HEK293 (cell line): ENCODE measurements around the gene NISCH.

Experiments used
- CTCF ChIA-PET: fragments of 350-600 bp; formaldehyde crosslinking; extraction: SDS; loops from one replicate; lab custom pipeline; 2021; ENCODE audit warnings: antibody characterized with exemption; lab: Yijun Ruan, JAX
- POLR2A ChIA-PET: fragments of 300-600 bp; formaldehyde crosslinking; extraction: SDS; loops from one replicate; lab custom pipeline; 2020; ENCODE audit warnings: antibody characterized with exemption, inconsistent platforms; lab: Yijun Ruan, JAX
- H3K27ac ChIP-seq: fragments of 200-500 bp; sonication (Bioruptor generic); 2 replicates; pipeline ENCODE4 v1.5.1; 2014; ENCODE audit warnings: low read depth, low read length, control low read depth, inconsistent platforms; ENCODE audit errors: extremely low read depth
- H3K36me3 ChIP-seq, 2 experiments: fragments of 200-500 bp in 1 of 2; sonication (Bioruptor generic) in 1 of 2; 1 replicate in 1 of 2; 2 replicates in 1 of 2; pipeline ENCODE4 v1.5.1; 2014 to 2017; ENCODE audit warnings: inconsistent platforms in 2 of 2, low read length in 2 of 2; ENCODE audit not compliant: control insufficient read depth in 2 of 2, insufficient read depth in 1 of 2
- H3K4me1 ChIP-seq: fragments of 200-500 bp; sonication (Bioruptor generic); 2 replicates; pipeline ENCODE4 v1.5.1; 2014; ENCODE audit warnings: mild to moderate bottlenecking, low read length, inconsistent platforms; ENCODE audit not compliant: control insufficient read depth, insufficient read depth
- H3K4me3 ChIP-seq: 2 replicates; pipeline ENCODE4 v1.5.1; 2011; ENCODE audit warnings: low read depth, mild to moderate bottlenecking, control low read depth, low read length, moderate library complexity
- H3K9me3 ChIP-seq: fragments of 200-500 bp; sonication (Bioruptor generic); 2 replicates; pipeline ENCODE4 v1.5.1; 2014; ENCODE audit warnings: low read depth, low read length, inconsistent platforms; ENCODE audit not compliant: control insufficient read depth, insufficient read depth
- ELK4 ChIP-seq: IDR thresholded peaks from 2 replicates; pipeline ENCODE4 v1.6.1; 2011; ENCODE audit warnings: mild to moderate bottlenecking, low read depth, low read length, borderline replicate concordance
- KLF1 ChIP-seq: fragments of 450-650 bp; formaldehyde crosslinking; IDR thresholded peaks from 2 replicates; pipeline ENCODE4 v1.5.1; 2016; ENCODE audit warnings: missing biosample characterization, missing genetic modification characterization
- KLF8 ChIP-seq: fragments of 450-650 bp; formaldehyde crosslinking; IDR thresholded peaks from 2 replicates; pipeline ENCODE4 v1.5.1; 2016; ENCODE audit warnings: missing biosample characterization, missing genetic modification characterization
- PRDM1 ChIP-seq: fragments of 450-650 bp; formaldehyde crosslinking; IDR thresholded peaks from 2 replicates; pipeline ENCODE4; 2016; ENCODE audit warnings: missing biosample characterization, missing genetic modification characterization
- SCRT1 ChIP-seq: fragments of 450-650 bp; formaldehyde crosslinking; IDR thresholded peaks from 2 replicates; pipeline ENCODE4 v1.5.1; 2016; ENCODE audit warnings: missing biosample characterization, missing genetic modification characterization, borderline replicate concordance
- ZBTB21 ChIP-seq: fragments of 450-650 bp; formaldehyde crosslinking; IDR thresholded peaks from 2 replicates; pipeline ENCODE4 v1.5.1; 2017; ENCODE audit warnings: missing biosample characterization, missing genetic modification characterization
- ZFP37 ChIP-seq: fragments of 450-650 bp; formaldehyde crosslinking; IDR thresholded peaks from 2 replicates; pipeline ENCODE4 v1.5.1; 2016; ENCODE audit warnings: missing biosample characterization, missing genetic modification characterization
- ZIC2 ChIP-seq: fragments of 450-650 bp; formaldehyde crosslinking; IDR thresholded peaks from 2 replicates; pipeline ENCODE4 v1.5.1; 2016; ENCODE audit warnings: missing biosample characterization, missing genetic modification characterization
- ZNF146 ChIP-seq: fragments of 450-650 bp; formaldehyde crosslinking; IDR thresholded peaks from 2 replicates; pipeline ENCODE4 v1.5.1; 2016; ENCODE audit warnings: missing biosample characterization, missing genetic modification characterization
- ZNF184 ChIP-seq: fragments of 450-650 bp; IDR thresholded peaks from 2 replicates; pipeline ENCODE4 v1.5.1; 2018; ENCODE audit warnings: missing biosample characterization, mild to moderate bottlenecking, missing genetic modification characterization
- ZNF266 ChIP-seq: fragments of 450-650 bp; formaldehyde crosslinking; IDR thresholded peaks from 2 replicates; pipeline ENCODE4 v1.5.1; 2016; ENCODE audit warnings: missing biosample characterization, missing genetic modification characterization, low read depth
- ZNF404 ChIP-seq: fragments of 450-650 bp; formaldehyde crosslinking; IDR thresholded peaks from 2 replicates; pipeline ENCODE4 v1.5.1; 2017; ENCODE audit warnings: missing biosample characterization, missing genetic modification characterization
- ZNF416 ChIP-seq: fragments of 450-650 bp; formaldehyde crosslinking; IDR thresholded peaks from 2 replicates; pipeline ENCODE4 v1.5.1; 2016; ENCODE audit warnings: missing biosample characterization, missing genetic modification characterization
- ZNF596 ChIP-seq: fragments of 450-650 bp; IDR thresholded peaks from 2 replicates; pipeline ENCODE4 v1.5.0; 2018; ENCODE audit warnings: missing biosample characterization, mild to moderate bottlenecking, missing genetic modification characterization, moderate library complexity
- ZNF629 ChIP-seq: fragments of 450-650 bp; formaldehyde crosslinking; IDR thresholded peaks from 2 replicates; pipeline ENCODE4 v1.5.1; 2017; ENCODE audit warnings: missing biosample characterization, missing genetic modification characterization
- ZNF701 ChIP-seq: fragments of 450-650 bp; formaldehyde crosslinking; IDR thresholded peaks from 2 replicates; pipeline ENCODE4 v1.5.1; 2016; ENCODE audit warnings: missing biosample characterization, missing genetic modification characterization
- ZNF707 ChIP-seq: fragments of 450-650 bp; formaldehyde crosslinking; IDR thresholded peaks from 2 replicates; pipeline ENCODE4 v1.5.1; 2016; ENCODE audit warnings: missing biosample characterization, missing genetic modification characterization
- ZNF785 ChIP-seq: fragments of 450-650 bp; formaldehyde crosslinking; IDR thresholded peaks from 2 replicates; pipeline ENCODE4 v1.5.1; 2016; ENCODE audit warnings: missing biosample characterization, missing genetic modification characterization
- ZXDB ChIP-seq: fragments of 450-650 bp; formaldehyde crosslinking; IDR thresholded peaks from 2 replicates; pipeline ENCODE4 v1.5.1; 2016; ENCODE audit warnings: missing biosample characterization, missing genetic modification characterization
- TF ChIP-seq, protein P1 (sequence below): fragments of 450-650 bp; formaldehyde crosslinking; IDR thresholded peaks from 2 replicates; pipeline ENCODE4 v1.5.1; 2016; ENCODE audit warnings: missing biosample characterization, missing genetic modification characterization
- TF ChIP-seq, protein P2 (sequence below): fragments of 450-650 bp; formaldehyde crosslinking; IDR thresholded peaks from 2 replicates; pipeline ENCODE4 v1.5.1; 2016; ENCODE audit warnings: missing biosample characterization, missing genetic modification characterization, borderline replicate concordance
- TF ChIP-seq, protein P3 (sequence below): fragments of 450-650 bp; formaldehyde crosslinking; IDR thresholded peaks from 2 replicates; pipeline ENCODE4 v1.5.1; 2016; ENCODE audit warnings: missing biosample characterization, missing genetic modification characterization

NISCH gene

GRCh38 chr3:52406791-52407510 is 48.5 kb upstream of the NISCH start:
- Histone ChIP-seq H3K4me1 (0 out of 2 replicates have a peak, but pooled peaks cover 3% of the 10 kb centered on the region), H3K36me3 (peaks cover 0 to 71% of the 10 kb centered on the region in 2 experiments; a peak in 1 of 3 replicates), H3K9me3 (no peaks in the 10 kb centered on the region), H3K4me3 (no peak overlapping the region), H3K27ac (no peak overlapping the region)
- ChIA-PET POLR2A (interaction anchor here (0.5 kb wide), 1 partner anchor 189 kb away, joined by 3 read pairs; no protein-coding TSS in a partner anchor), CTCF (interaction anchor here (0.7 to 1.3 kb wide), 2 partner anchors 20 to 22 kb away, joined by 3 read pairs; no protein-coding TSS in a partner anchor)
- no peak for TF ChIP-seq ZNF404 (tag by site-specific recombination)
- TF ChIP-seq ZBTB21 (tag by site-specific recombination), result no peak
- TF ChIP-seq ZNF785 (tag by site-specific recombination), result no peak
- TF ChIP-seq SCRT1 (tag by site-specific recombination), result no peak
- no peak for TF ChIP-seq ZFP37 (tag by site-specific recombination)
- TF ChIP-seq, protein P1, sequence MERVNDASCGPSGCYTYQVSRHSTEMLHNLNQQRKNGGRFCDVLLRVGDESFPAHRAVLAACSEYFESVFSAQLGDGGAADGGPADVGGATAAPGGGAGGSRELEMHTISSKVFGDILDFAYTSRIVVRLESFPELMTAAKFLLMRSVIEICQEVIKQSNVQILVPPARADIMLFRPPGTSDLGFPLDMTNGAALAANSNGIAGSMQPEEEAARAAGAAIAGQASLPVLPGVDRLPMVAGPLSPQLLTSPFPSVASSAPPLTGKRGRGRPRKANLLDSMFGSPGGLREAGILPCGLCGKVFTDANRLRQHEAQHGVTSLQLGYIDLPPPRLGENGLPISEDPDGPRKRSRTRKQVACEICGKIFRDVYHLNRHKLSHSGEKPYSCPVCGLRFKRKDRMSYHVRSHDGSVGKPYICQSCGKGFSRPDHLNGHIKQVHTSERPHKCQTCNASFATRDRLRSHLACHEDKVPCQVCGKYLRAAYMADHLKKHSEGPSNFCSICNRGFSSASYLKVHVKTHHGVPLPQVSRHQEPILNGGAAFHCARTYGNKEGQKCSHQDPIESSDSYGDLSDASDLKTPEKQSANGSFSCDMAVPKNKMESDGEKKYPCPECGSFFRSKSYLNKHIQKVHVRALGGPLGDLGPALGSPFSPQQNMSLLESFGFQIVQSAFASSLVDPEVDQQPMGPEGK (tag by site-specific recombination), result no peak
- TF ChIP-seq, protein P2, sequence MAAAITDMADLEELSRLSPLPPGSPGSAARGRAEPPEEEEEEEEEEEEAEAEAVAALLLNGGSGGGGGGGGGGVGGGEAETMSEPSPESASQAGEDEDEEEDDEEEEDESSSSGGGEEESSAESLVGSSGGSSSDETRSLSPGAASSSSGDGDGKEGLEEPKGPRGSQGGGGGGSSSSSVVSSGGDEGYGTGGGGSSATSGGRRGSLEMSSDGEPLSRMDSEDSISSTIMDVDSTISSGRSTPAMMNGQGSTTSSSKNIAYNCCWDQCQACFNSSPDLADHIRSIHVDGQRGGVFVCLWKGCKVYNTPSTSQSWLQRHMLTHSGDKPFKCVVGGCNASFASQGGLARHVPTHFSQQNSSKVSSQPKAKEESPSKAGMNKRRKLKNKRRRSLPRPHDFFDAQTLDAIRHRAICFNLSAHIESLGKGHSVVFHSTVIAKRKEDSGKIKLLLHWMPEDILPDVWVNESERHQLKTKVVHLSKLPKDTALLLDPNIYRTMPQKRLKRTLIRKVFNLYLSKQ, result no peak
- no peak for TF ChIP-seq KLF8
- TF ChIP-seq ZXDB (tag by site-specific recombination), result no peak
- TF ChIP-seq ZNF416 (tag by site-specific recombination), result no peak
- TF ChIP-seq ZIC2, result no peak
- TF ChIP-seq ZNF266 (tag by site-specific recombination), result no peak
- no peak for TF ChIP-seq ZNF707
- TF ChIP-seq ZNF629 (tag by site-specific recombination), result no peak

DNA sequence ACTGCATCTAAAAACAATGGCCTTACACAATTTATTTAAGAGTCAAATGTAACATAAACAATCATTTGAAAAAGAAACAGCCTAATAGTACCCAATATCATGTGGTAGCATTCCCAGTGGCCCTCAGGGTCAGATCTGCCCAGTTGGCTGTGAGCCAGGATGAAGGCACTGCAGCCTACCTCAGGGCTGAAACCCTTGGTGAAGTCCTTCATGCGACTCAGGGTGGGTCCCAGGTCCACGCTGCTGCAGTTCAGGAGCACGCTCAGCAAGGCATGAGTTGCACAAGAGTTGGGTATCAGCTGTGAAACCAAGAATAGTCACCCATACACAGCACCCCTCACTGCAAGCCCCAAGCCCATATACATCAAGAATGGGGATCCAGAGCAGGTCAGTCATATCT is 47.6 kb upstream of the NISCH start:
- no peak overlapping the region for H3K27ac ChIP-seq
- ChIA-PET POLR2A (no interaction called here), CTCF (interaction anchor here (0.6 to 0.7 kb wide), 3 partner anchors 15 to 245 kb away, joined by 3 to 5 read pairs (median 4); no protein-coding TSS in a partner anchor)
- no peaks in the 10 kb centered on the region for H3K9me3 ChIP-seq
- H3K4me1 ChIP-seq, result 0 out of 2 replicates have a peak, but pooled peaks cover 3% of the 10 kb centered on the region
- peaks cover 0 to 64% of the 10 kb centered on the region in 2 experiments; a peak in 1 of 3 replicates for H3K36me3 ChIP-seq
- H3K4me3 ChIP-seq, result no peak overlapping the region
- TF ChIP-seq ELK4 (no peak), ZNF596 (tag by site-specific recombination) (no peak), ZNF701 (tag by site-specific recombination) (no peak), ZNF184 (tag by site-specific recombination) (no peak), ZNF404 (tag by site-specific recombination) (no peak), PRDM1 (tag by site-specific recombination) (no peak), ZNF146 (tag by site-specific recombination) (no peak), KLF1 (tag by site-specific recombination) (no peak)
- TF ChIP-seq, protein P1 (tag by site-specific recombination), result no peak
- TF ChIP-seq, protein P3, sequence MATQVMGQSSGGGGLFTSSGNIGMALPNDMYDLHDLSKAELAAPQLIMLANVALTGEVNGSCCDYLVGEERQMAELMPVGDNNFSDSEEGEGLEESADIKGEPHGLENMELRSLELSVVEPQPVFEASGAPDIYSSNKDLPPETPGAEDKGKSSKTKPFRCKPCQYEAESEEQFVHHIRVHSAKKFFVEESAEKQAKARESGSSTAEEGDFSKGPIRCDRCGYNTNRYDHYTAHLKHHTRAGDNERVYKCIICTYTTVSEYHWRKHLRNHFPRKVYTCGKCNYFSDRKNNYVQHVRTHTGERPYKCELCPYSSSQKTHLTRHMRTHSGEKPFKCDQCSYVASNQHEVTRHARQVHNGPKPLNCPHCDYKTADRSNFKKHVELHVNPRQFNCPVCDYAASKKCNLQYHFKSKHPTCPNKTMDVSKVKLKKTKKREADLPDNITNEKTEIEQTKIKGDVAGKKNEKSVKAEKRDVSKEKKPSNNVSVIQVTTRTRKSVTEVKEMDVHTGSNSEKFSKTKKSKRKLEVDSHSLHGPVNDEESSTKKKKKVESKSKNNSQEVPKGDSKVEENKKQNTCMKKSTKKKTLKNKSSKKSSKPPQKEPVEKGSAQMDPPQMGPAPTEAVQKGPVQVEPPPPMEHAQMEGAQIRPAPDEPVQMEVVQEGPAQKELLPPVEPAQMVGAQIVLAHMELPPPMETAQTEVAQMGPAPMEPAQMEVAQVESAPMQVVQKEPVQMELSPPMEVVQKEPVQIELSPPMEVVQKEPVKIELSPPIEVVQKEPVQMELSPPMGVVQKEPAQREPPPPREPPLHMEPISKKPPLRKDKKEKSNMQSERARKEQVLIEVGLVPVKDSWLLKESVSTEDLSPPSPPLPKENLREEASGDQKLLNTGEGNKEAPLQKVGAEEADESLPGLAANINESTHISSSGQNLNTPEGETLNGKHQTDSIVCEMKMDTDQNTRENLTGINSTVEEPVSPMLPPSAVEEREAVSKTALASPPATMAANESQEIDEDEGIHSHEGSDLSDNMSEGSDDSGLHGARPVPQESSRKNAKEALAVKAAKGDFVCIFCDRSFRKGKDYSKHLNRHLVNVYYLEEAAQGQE (tag by site-specific recombination), result no peak
